Activated T-cell treated with anti-CD3 and anti-CD28 coated beads, Interleukin-2, amount 50 U/mL, for 72 hours (primary cell): ENCODE measurements around the gene MED28. TPM values are rescaled to one million over a fixed set of nuclear protein-coding genes. Genes with fewer than 3 reads are reported as not detected.

ENCODE experiments used
- total RNA-seq, 2 donors: library from RNA; stranded (reverse); gene quantifications; one replicate each; pipeline ENCODE4 v1.2.3, GENCODE V29; 2022

MED28 gene
- total RNA-seq, 2 donors from 2014 or later, result 38.6 to 44.5 TPM

Other genes starting within 250 kb of the MED28 start
- gene QDPR, start 102.6 kb upstream of the MED28 start, total RNA-seq, result 10 to 100 TPM; 22.4 to 22.6 TPM
- gene CLRN2, start 99.5 kb upstream of the MED28 start, total RNA-seq, result not detected
- 10 to 100 TPM; 72.5 to 97.7 TPM for gene LAP3, start 37.4 kb upstream of the MED28 start, total RNA-seq
- gene FAM184B, start 167.0 kb downstream of the MED28 start, total RNA-seq, result not detected
- 10 to 100 TPM; 50.1 to 50.2 TPM for gene DCAF16, start 196.1 kb downstream of the MED28 start, total RNA-seq
- gene NCAPG, start 196.3 kb downstream of the MED28 start, total RNA-seq, result 10 to 100 TPM; 79.1 to 87.5 TPM